Measurements from ENCODE around the gene SUPT3H. TPM values are rescaled to one million over a fixed set of nuclear protein-coding genes. Genes with fewer than 3 reads are reported as not detected.

SUPT3H gene
- total RNA-seq, 1 donor from 2014 or later = 13.3 TPM

DNA sequence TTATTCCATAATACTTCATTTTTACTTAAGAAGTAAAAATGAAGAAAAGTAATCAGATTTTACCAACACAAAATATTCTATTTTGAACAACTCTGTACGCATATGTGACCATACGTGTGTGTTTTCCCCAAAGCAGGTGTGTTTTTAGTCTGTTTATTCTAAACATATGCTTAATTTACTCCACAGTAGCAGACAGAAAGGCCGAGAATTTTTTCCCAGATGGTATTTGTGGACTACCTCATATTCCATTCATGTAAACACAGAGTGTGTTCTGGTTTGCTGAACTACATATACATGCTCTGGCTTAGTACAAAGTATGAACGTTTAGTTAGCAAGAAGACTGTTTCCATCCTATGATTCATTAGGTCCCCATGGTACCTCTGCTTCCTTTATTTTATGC lies 282.9 kb downstream of the SUPT3H start:
- Mint-ChIP-seq H3K27ac (ENCODE audit: unreplicated experiment) (no peak overlapping the region), H3K9me3 (ENCODE audit: low read depth) (no peaks in the 10 kb centered on the region), H3K27me3 (ENCODE audit: low read depth) (no peaks in the 10 kb centered on the region), H3K4me3 (ENCODE audit: unreplicated experiment) (no peak overlapping the region), H3K4me1 (ENCODE audit: low read depth) (no peaks in the 10 kb centered on the region), H3K36me3 (ENCODE audit: low read depth) (peaks cover 2% of the 10 kb centered on the region)
- TF ChIP-seq, protein P1, sequence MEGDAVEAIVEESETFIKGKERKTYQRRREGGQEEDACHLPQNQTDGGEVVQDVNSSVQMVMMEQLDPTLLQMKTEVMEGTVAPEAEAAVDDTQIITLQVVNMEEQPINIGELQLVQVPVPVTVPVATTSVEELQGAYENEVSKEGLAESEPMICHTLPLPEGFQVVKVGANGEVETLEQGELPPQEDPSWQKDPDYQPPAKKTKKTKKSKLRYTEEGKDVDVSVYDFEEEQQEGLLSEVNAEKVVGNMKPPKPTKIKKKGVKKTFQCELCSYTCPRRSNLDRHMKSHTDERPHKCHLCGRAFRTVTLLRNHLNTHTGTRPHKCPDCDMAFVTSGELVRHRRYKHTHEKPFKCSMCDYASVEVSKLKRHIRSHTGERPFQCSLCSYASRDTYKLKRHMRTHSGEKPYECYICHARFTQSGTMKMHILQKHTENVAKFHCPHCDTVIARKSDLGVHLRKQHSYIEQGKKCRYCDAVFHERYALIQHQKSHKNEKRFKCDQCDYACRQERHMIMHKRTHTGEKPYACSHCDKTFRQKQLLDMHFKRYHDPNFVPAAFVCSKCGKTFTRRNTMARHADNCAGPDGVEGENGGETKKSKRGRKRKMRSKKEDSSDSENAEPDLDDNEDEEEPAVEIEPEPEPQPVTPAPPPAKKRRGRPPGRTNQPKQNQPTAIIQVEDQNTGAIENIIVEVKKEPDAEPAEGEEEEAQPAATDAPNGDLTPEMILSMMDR (IDR thresholded peaks at IDR 0.05) = no peak
- DNase-seq (ENCODE audit: low spot score) = no peak

DNA sequence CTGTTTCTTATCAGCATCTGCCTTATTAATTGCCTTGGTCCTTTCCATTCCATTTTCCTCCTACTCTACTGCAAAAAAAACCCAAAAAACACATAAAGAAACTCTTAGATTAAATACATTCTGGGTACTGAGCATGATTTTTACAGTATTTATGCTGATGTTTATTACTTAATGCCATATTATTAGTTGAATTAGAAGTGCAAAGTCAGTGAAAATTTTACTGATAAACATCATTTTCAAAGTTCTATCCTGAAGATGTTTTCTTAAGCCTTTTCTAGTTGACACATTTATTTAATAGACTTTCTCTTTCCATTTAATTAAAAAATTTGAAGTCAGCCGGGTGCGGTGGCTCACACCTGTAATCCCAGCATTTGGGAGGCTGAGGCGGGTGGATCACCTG lies 285.6 kb downstream of the SUPT3H start:
- no peaks in the 10 kb centered on the region for H3K9me3 Mint-ChIP-seq (ENCODE audit: low read depth)
- DNase-seq (ENCODE audit: low spot score) = no peak
- TF ChIP-seq, protein P1 (IDR thresholded peaks at IDR 0.05) = no peak
- H3K27ac Mint-ChIP-seq (ENCODE audit: unreplicated experiment) = no peak overlapping the region
- H3K4me3 Mint-ChIP-seq (ENCODE audit: unreplicated experiment) = no peak overlapping the region
- H3K36me3 Mint-ChIP-seq (ENCODE audit: low read depth) = no peaks in the 10 kb centered on the region
- no peaks in the 10 kb centered on the region for H3K27me3 Mint-ChIP-seq (ENCODE audit: low read depth)
- no peaks in the 10 kb centered on the region for H3K4me1 Mint-ChIP-seq (ENCODE audit: low read depth)

DNA sequence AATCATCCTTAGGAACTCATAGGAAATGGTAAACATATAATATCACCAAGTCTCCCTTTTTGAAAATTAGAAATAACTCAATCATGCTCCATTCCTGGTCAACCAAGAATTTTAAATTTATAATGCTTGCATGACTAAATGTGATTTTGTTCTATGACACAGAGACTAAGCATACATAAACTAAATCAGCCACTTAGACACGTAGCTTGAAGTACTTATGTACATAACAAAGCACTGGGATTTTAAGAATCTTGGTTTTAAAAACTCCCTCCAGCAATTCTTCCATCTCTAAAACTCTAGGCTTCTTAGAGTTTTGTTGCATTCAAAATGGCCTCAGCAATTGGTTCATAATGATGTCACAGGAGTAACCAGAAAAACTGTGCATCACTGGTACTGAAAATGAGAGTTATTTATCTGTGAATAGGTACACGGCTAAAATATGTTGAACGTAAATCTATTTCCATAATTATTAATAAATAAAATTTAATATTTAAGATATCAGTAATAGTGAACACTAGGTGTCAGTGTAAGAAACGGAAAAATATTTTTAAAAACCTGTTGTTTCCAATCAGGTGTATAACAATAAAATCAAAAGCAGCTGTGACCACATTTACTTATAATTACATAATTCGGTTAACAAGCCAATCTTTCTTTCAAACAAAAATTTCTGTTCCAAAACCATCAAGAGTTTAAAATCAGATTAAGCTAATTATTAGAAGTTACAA lies 291.2 kb downstream of the SUPT3H start:
- TF ChIP-seq, protein P1 (IDR thresholded peaks at IDR 0.05) = peak; percentile 78
- Mint-ChIP-seq H3K4me3 (ENCODE audit: unreplicated experiment) (no peak overlapping the region), H3K36me3 (ENCODE audit: low read depth) (no peaks in the 10 kb centered on the region), H3K27me3 (ENCODE audit: low read depth) (no peaks in the 10 kb centered on the region), H3K4me1 (ENCODE audit: low read depth) (peaks cover 6% of the 10 kb centered on the region), H3K9me3 (ENCODE audit: low read depth) (peaks cover 9% of the 10 kb centered on the region), H3K27ac (ENCODE audit: unreplicated experiment) (no peak overlapping the region)
- no peak for DNase-seq (ENCODE audit: low spot score)

DNA sequence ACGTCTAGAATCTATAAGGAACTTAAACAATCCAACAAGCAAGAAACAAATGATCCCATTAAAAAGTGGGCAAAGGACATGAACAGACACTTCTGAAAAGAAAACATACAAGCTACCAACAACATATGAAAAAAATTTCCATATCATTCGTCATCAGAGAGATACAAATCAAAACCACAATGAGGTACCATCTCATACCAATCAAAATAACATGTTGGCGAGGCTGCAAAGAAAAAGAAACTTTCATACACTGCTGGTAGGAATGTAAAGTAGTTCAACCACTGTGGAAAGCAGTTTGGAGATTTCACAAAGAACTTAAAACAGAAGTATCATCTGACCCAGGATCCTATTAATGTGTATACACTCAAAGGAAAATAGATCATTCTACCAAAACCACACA lies 293.5 kb downstream of the SUPT3H start:
- Mint-ChIP-seq H3K4me3 (ENCODE audit: unreplicated experiment) (no peak overlapping the region), H3K9me3 (ENCODE audit: low read depth) (peaks cover 16% of the 10 kb centered on the region), H3K36me3 (ENCODE audit: low read depth) (no peaks in the 10 kb centered on the region), H3K27ac (ENCODE audit: unreplicated experiment) (no peak overlapping the region), H3K4me1 (ENCODE audit: low read depth) (peaks cover 6% of the 10 kb centered on the region), H3K27me3 (ENCODE audit: low read depth) (no peaks in the 10 kb centered on the region)
- DNase-seq (ENCODE audit: low spot score) = no peak
- TF ChIP-seq, protein P1 (IDR thresholded peaks at IDR 0.05) = no peak

GRCh38 chr6:45082091-45082490 lies 295.6 kb downstream of the SUPT3H start:
- Mint-ChIP-seq H3K4me3 (ENCODE audit: unreplicated experiment) (no peak overlapping the region), H3K9me3 (ENCODE audit: low read depth) (peaks cover 25% of the 10 kb centered on the region), H3K27me3 (ENCODE audit: low read depth) (no peaks in the 10 kb centered on the region), H3K27ac (ENCODE audit: unreplicated experiment) (no peak overlapping the region), H3K36me3 (ENCODE audit: low read depth) (peaks cover 7% of the 10 kb centered on the region), H3K4me1 (ENCODE audit: low read depth) (peaks cover 6% of the 10 kb centered on the region)
- TF ChIP-seq, protein P1 (IDR thresholded peaks at IDR 0.05) = no peak
- DNase-seq (ENCODE audit: low spot score) = no peak

Data from chondrocyte (in vitro differentiated cells).